ENCODE measurements around the gene TUBB2A. TPM values are rescaled to one million over a fixed set of nuclear protein-coding genes. Genes with fewer than 3 reads are reported as not detected.
A peak's percentile ranks its signal among the peaks of the same experiment; 100 is the strongest.
"Not testable (repeated sequence)": the region's sequence is repeated elsewhere in the genome, so short reads cannot be mapped to it uniquely, and the experiment has no call there.

Gene TUBB2A
- total RNA-seq, 1 donor from 2014 or later = 769 TPM

DNA sequence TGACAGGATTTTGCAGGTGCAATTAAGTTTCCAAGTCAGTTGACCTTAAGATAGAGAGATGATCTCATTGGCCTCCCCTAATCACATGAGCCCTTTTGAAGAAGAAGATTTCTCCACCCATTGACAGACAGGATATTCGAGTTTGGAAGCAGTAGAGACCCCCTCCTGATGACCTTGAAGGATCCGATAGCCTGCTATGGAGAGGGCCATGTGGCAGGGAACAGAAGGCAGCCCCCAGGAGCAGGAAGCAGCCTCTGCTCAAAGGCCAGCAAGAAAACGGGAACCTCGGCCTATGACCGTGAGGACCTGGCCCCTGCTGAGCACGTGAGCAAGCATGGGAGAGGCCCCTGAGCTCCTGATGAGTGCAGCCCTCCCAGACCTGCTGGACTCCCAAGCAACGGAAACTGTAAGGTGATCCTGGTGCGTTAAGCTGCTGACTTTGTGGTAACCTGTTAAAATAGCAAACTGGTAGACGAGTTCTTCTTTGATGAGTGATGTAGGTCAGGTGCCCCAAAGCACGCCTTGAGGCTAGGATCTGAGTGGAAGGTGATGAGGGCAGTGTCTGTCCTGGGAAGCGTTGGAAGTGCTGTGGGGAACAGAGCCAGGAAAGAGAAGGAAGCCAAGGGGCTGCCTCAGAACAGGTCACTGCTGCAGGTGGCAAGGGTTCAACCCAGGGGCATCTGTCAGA is 18.5 kb upstream of the TUBB2A start:
- no peak for DNase-seq

DNA sequence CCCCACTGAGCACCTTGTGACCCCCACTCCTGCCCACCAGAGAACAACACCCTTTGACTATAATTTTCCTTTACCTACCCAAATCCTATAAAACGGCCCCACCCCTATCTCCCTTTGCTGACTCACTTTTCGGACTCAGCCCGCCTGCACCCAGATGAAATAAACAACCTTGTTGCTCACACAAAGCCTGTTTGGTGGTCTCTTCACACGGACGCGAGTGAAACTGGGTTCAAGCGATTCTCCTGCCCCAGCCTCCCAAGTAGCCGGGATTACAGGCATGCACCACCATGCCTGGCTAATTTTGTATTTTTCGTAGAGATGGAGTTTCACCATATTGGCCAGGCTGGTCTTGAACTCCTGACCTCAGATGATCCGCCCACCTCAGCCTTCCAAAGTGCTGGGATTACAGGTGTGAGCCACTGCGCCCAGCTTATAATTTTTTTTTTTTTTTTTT is 16.3 kb upstream of the TUBB2A start:
- not testable (repeated sequence) for H3K27ac Mint-ChIP-seq (ENCODE audit: unreplicated experiment)
- H3K36me3 Mint-ChIP-seq (ENCODE audit: unreplicated experiment) = peaks cover 11% of the 10 kb centered on the region

More for the DNA sequence above, 18.5 kb upstream of the TUBB2A start:
- peaks cover 6% of the 10 kb centered on the region for H3K27me3 Mint-ChIP-seq (ENCODE audit: unreplicated experiment)
- TF ChIP-seq, protein P1, sequence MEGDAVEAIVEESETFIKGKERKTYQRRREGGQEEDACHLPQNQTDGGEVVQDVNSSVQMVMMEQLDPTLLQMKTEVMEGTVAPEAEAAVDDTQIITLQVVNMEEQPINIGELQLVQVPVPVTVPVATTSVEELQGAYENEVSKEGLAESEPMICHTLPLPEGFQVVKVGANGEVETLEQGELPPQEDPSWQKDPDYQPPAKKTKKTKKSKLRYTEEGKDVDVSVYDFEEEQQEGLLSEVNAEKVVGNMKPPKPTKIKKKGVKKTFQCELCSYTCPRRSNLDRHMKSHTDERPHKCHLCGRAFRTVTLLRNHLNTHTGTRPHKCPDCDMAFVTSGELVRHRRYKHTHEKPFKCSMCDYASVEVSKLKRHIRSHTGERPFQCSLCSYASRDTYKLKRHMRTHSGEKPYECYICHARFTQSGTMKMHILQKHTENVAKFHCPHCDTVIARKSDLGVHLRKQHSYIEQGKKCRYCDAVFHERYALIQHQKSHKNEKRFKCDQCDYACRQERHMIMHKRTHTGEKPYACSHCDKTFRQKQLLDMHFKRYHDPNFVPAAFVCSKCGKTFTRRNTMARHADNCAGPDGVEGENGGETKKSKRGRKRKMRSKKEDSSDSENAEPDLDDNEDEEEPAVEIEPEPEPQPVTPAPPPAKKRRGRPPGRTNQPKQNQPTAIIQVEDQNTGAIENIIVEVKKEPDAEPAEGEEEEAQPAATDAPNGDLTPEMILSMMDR (IDR thresholded peaks at IDR 0.05; ENCODE audit: partially characterized antibody, unreplicated experiment) = no peak
- H3K36me3 Mint-ChIP-seq (ENCODE audit: unreplicated experiment) = peaks cover 11% of the 10 kb centered on the region
- H3K9me3 Mint-ChIP-seq (ENCODE audit: unreplicated experiment) = peaks cover 1% of the 10 kb centered on the region
- no peak overlapping the region for H3K4me3 Mint-ChIP-seq (ENCODE audit: unreplicated experiment)
- no peak overlapping the region for H3K27ac Mint-ChIP-seq (ENCODE audit: unreplicated experiment)
- H3K4me1 Mint-ChIP-seq (ENCODE audit: low read depth, unreplicated experiment) = peaks cover 8% of the 10 kb centered on the region

DNA sequence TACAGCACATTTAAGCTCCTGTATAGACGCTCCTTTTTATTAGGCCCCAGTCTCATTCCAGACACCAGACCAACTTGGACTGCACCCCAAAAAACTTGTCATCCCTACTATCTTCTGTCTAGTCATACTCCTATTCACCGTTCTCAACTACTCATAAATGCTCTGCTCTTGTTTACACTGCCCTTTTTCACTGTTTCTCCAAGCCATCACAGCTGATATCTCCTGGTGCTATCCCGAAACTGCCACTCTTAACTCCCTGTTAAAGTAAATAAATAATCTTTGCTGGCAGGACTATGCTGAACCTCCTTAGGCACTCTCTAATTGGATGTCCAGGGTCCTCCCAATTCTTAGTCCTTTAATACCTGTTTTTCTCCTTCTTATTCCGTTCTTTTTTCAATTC is 15.4 kb upstream of the TUBB2A start:
- H3K4me3 Mint-ChIP-seq (ENCODE audit: unreplicated experiment); H3K27ac Mint-ChIP-seq (ENCODE audit: unreplicated experiment); H3K9me3 Mint-ChIP-seq (ENCODE audit: unreplicated experiment); DNase-seq; H3K4me1 Mint-ChIP-seq (ENCODE audit: low read depth, unreplicated experiment); H3K27me3 Mint-ChIP-seq (ENCODE audit: unreplicated experiment): not testable (repeated sequence)
- peaks cover 11% of the 10 kb centered on the region for H3K36me3 Mint-ChIP-seq (ENCODE audit: unreplicated experiment)

More for the DNA sequence above, 16.3 kb upstream of the TUBB2A start:
- not testable (repeated sequence) for DNase-seq; H3K4me3 Mint-ChIP-seq (ENCODE audit: unreplicated experiment); H3K9me3 Mint-ChIP-seq (ENCODE audit: unreplicated experiment); H3K4me1 Mint-ChIP-seq (ENCODE audit: low read depth, unreplicated experiment); H3K27me3 Mint-ChIP-seq (ENCODE audit: unreplicated experiment)

DNA sequence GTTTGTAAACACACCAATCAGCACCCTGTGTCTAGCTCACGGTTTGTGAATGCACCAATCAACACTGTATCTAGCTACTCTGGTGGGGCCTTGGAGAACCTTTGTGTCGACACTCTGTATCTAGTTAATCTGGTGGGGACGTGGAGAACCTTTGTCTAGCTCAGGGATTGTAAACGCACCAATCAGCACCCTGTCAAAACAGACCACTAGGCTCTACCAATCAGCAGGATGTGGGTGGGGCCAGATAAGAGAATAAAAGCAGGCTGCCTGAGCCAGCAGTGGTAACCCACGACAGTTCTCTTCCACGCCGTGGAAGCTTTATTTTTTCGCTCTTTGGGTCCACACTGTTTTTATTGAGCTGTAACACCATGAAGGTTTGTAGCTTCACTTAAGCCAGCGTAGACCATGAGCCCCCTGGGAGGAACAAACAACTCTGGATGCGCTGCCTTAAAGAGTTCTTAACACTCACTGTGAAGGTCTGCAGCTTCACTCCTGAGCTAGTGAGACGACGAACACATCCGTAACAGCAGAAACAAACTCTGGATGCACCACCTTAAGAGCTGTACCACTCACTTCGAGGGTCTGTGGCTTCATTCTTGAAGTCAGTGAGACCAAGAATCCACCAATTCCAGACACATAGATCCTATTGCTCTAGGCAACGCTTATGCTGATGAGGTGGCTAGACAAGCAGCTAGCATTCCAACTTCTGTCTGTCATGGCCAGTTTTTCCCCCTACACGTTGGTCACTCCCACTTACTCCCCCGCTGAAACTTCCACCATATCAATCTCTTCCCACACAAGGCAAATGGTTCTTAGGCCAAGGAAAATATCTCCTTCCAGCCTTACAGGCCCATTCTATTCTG is 14.2 kb upstream of the TUBB2A start:
- peaks cover 11% of the 10 kb centered on the region for H3K36me3 Mint-ChIP-seq (ENCODE audit: unreplicated experiment)
- not testable (repeated sequence) for H3K27me3 Mint-ChIP-seq (ENCODE audit: unreplicated experiment); DNase-seq; H3K9me3 Mint-ChIP-seq (ENCODE audit: unreplicated experiment); H3K27ac Mint-ChIP-seq (ENCODE audit: unreplicated experiment)
- peak overlapping the region; percentile 27 for H3K4me3 Mint-ChIP-seq (ENCODE audit: unreplicated experiment)
- peaks cover 20% of the 10 kb centered on the region for H3K4me1 Mint-ChIP-seq (ENCODE audit: low read depth, unreplicated experiment)

DNA sequence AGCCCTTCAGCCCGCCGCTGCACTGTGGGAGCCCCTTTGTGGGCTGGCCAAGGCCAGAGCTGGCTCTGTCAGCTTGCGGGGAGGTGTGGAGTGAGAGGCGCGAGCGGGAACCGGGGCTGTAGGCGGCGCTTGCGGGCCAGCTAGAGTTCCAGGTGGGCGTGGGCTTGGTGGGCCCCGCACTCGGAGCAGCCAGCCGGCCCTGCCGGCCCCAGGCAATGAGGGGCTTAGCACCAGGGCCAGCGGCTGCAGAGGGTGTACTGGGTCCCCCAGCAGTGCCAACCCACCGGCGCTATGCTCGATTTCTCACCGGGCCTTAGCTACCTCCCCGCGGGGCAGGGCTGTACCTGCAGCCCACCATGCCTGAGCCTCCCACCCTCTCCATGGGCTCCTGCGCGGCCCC is 13.3 kb upstream of the TUBB2A start:
- H3K9me3 Mint-ChIP-seq (ENCODE audit: unreplicated experiment); H3K27ac Mint-ChIP-seq (ENCODE audit: unreplicated experiment); H3K4me3 Mint-ChIP-seq (ENCODE audit: unreplicated experiment); H3K27me3 Mint-ChIP-seq (ENCODE audit: unreplicated experiment); DNase-seq: not testable (repeated sequence)
- H3K4me1 Mint-ChIP-seq (ENCODE audit: low read depth, unreplicated experiment) = peaks cover 24% of the 10 kb centered on the region
- peaks cover 11% of the 10 kb centered on the region for H3K36me3 Mint-ChIP-seq (ENCODE audit: unreplicated experiment)

DNA sequence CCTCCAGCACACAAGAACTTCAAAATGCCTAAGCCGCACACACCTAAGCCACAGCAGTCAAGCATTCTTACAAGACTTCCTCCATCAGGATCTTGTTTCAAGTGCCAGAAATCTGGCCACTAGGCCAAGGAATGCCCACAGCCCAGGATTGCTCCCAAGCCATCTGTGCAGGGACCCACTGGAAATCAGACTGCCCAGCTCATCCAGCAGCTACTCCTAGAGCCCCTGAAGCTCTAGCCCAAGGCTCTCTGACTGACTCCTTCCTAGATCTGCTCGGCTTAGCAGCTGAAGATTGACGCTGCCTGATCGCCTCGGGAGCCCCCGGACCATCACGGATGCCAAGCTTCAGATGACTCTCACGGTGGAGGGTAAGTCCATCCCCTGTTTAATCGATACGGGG is 10.7 kb upstream of the TUBB2A start:
- peaks cover 33% of the 10 kb centered on the region for H3K4me1 Mint-ChIP-seq (ENCODE audit: low read depth, unreplicated experiment)
- H3K36me3 Mint-ChIP-seq (ENCODE audit: unreplicated experiment); H3K27me3 Mint-ChIP-seq (ENCODE audit: unreplicated experiment); H3K4me3 Mint-ChIP-seq (ENCODE audit: unreplicated experiment); H3K27ac Mint-ChIP-seq (ENCODE audit: unreplicated experiment); DNase-seq: not testable (repeated sequence)
- peaks cover 10% of the 10 kb centered on the region for H3K9me3 Mint-ChIP-seq (ENCODE audit: unreplicated experiment)

DNA sequence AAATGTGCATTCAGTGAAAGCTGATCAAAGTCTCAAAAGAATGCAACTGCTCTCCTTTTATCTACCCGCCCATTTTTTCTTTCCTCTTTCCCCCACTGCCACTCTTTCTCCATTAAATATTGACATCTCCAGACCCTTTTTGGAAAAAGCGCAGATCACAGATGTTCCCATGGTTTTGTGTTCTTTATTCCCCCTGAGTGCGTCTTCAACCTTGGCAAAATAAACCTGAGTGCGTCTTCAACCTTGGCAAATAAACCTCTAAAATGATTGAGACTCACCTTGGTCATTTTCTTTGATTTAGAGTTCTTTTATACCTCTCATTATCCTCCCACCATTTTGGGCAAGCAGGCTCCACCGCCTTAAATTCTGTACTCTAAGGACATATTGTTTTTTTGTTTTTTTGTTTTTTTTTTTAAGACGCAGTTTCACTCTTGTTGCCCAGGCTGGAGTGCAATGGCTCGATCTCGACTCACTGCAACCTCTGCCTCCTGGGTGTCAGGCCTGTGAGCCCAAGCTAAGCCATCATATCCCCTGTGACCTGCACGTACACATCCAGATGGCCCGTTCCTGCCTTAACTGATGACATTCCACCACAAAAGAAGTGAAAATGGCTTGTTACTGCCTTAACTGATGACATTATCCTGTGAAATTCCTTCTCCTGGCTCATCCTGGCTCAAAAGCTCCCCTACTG is 9.3 kb upstream of the TUBB2A start:
- H3K4me3 Mint-ChIP-seq (ENCODE audit: unreplicated experiment) = peak overlapping the region; percentile 7
- not testable (repeated sequence) for H3K36me3 Mint-ChIP-seq (ENCODE audit: unreplicated experiment); H3K9me3 Mint-ChIP-seq (ENCODE audit: unreplicated experiment); DNase-seq; H3K27me3 Mint-ChIP-seq (ENCODE audit: unreplicated experiment); H3K27ac Mint-ChIP-seq (ENCODE audit: unreplicated experiment)
- peaks cover 35% of the 10 kb centered on the region for H3K4me1 Mint-ChIP-seq (ENCODE audit: low read depth, unreplicated experiment)

All from glutamatergic neuron (in vitro differentiated cells).